ENCODE measurements around the gene CCL28. TPM values are rescaled to one million over a fixed set of nuclear protein-coding genes. Genes with fewer than 3 reads are reported as not detected.

The CCL28 gene
- total and polyA plus RNA-seq, 2 experiments from 2014 or later = 5.7 to 7.1 TPM

Other genes with a start within 250 kb of the CCL28 start
- gene NIM1K, start 220.2 kb downstream of the CCL28 start, total RNA-seq (2014; rRNA removed; shearing (Covaris generic)) = not detected in 2 replicates
- not detected in 2 replicates for gene NIM1K, start 220.2 kb downstream of the CCL28 start, polyA plus RNA-seq (2016; fragmentation: Nextera tagmentation; extraction: Ambion mirVana)
- 278 and 339 TPM in 2 replicates for gene HMGCS1, start 99.0 kb downstream of the CCL28 start, total RNA-seq (2014; rRNA removed; shearing (Covaris generic))
- 152 and 172 TPM in 2 replicates for gene HMGCS1, start 99.0 kb downstream of the CCL28 start, polyA plus RNA-seq (2016; fragmentation: Nextera tagmentation; extraction: Ambion mirVana)
- 6.5 and 8.6 TPM in 2 replicates for gene TMEM267, start 71.5 kb upstream of the CCL28 start, total RNA-seq (2014; rRNA removed; shearing (Covaris generic))
- 8.3 and 11.2 TPM in 2 replicates for gene TMEM267, start 71.5 kb upstream of the CCL28 start, polyA plus RNA-seq (2016; fragmentation: Nextera tagmentation; extraction: Ambion mirVana)
- gene C5orf34, start 102.8 kb upstream of the CCL28 start, total RNA-seq (2014; rRNA removed; shearing (Covaris generic)) = 11.8 and 15.3 TPM in 2 replicates
- gene C5orf34, start 102.8 kb upstream of the CCL28 start, polyA plus RNA-seq (2016; fragmentation: Nextera tagmentation; extraction: Ambion mirVana) = 9.6 and 12.2 TPM in 2 replicates
- 140 and 141 TPM in 2 replicates for gene PAIP1, start 144.7 kb upstream of the CCL28 start, total RNA-seq (2014; rRNA removed; shearing (Covaris generic))
- 108 and 113 TPM in 2 replicates for gene PAIP1, start 144.7 kb upstream of the CCL28 start, polyA plus RNA-seq (2016; fragmentation: Nextera tagmentation; extraction: Ambion mirVana)
- 15.9 and 27.3 TPM in 2 replicates for gene NNT, start 190.8 kb upstream of the CCL28 start, total RNA-seq (2014; rRNA removed; shearing (Covaris generic))
- gene NNT, start 190.8 kb upstream of the CCL28 start, polyA plus RNA-seq (2016; fragmentation: Nextera tagmentation; extraction: Ambion mirVana) = 7.5 and 10.8 TPM in 2 replicates